ENCODE measurements around the gene CCDC152. TPM values are rescaled to one million over a fixed set of nuclear protein-coding genes. Genes with fewer than 3 reads are reported as not detected.
"Not testable (repeated sequence)": the region's sequence is repeated elsewhere in the genome, so short reads cannot be mapped to it uniquely, and the experiment has no call there.

The CCDC152 gene, protein sequence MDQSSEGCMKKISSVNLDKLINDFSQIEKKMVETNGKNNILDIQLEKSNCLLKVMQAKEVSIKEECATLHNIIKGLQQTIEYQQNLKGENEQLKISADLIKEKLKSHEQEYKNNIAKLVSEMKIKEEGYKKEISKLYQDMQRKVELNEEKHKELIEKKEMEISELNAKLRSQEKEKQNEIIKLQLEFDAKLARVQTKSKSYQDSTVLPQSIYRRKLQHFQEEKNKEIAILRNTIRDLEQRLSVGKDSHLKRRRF
- total RNA-seq (1 to 10 TPM; 3.9 to 5.1 (median 4.8) TPM), polyA plus RNA-seq (2.9 TPM)
- long read RNA-seq, donor 1, partial matches to known transcripts, result 0 of 2 reads
- long read RNA-seq, donor 1, other reads (novel, unspliced or antisense), result 0 of 2 reads
- long read RNA-seq, donor 2, partial matches to known transcripts, result 0 of 3 reads
- long read RNA-seq, donor 2, other reads (novel, unspliced or antisense), result 0 of 3 reads
- long read RNA-seq, donor 3, partial matches to known transcripts, result 1 of 4 reads
- long read RNA-seq, donor 3, other reads (novel, unspliced or antisense), result 2 of 4 reads
- long read RNA-seq, donor 4, partial matches to known transcripts, result 1 of 4 reads
- long read RNA-seq, donor 4, other reads (novel, unspliced or antisense), result 0 of 4 reads

DNA sequence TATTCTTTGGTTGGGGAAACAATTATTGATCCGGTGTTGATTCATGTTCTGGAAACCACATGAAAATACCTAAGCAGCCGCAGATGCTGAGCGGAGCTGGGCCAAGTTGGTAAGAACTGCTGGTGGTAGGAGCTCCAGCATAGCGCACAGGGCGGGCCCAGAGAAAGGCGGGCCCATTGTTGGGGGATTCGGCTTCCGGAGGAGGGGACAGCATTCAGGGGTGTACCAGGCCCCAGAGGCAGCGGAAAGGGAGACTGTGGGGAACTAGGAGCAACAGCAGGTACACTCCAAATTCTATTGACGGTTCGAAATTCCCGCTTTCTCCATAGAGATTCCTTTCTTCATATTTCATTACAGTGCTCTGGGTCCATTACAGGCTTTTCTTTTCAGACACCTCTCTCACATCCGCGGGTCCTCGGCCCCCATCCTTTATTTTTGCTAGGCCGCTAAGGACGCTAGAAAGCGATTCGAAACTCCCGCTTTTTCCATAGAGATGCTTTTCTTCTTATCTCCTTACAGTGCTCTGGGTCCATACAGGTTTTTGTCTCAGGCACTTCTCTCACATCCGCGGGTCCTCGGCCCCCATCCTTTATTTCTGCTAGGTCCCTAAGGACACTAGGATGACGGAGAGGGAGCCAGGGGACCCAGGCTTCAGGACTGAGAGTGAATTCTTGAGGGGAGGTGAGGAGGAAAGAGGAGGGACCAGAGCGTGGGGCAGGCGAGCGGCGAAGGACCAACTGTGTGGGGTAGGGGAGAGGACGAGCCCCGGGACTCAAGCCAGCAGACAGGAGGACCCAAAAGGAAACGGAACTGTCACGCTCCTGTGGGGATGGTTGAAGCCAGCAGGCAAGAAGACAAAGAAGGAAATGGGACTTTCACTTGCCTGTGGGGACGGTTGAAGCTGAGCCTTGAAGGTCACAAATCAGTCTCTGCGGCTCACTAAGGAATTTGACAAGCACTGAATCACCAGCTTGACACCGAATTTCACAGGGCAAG is at the start of gene CCDC152:
TSS of gene CCDC152 (plus strand) at position 213 of the 996 bp plus-strand sequence. CDS start 2,304 bp downstream, outside the sequence.
- intact Hi-C loops (cut with DNase I), result no loop called here
- Histone ChIP-seq H3K27me3 (ENCODE audit: control insufficient read depth, insufficient read depth) (no peaks in the 10 kb centered on the region), H3K4me3 (ENCODE audit: low read length) (peak within 1 kb of the TSS; percentile 69), H3K27ac (ENCODE audit: low read length) (no peak within 1 kb of the TSS), H3K9me3 (ENCODE audit: control insufficient read depth, low read length) (no peaks in the 10 kb centered on the region), H3K4me1 (ENCODE audit: control insufficient read depth, insufficient read depth, low read length) (no peaks in the 10 kb centered on the region)
- peak; percentile 26 to 67 (median 64) for DNase-seq
- ATAC-seq, result peak; percentile 68 to 80
- 18% methylated on average over 35 of the region's 35 CpGs for WGBS

DNA sequence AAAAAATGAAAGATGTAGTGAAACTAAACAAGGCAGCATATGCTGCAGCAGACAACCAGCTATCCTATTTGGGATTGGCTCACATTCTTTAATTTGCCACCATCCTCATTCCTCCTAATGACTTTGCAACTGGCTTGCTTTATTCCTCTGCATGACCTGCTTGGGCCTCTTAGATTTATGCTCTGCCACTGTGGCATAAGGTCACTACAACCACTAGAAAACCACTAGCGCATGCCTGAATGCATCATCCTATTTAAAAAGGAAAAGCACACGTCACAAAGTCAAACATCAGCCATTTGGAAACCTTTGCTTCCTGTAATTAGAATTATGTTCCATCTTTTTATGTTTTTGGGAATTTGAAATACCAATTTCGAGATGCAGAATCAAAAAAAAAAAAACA is 40.8 kb upstream of the CCDC152 start:
- DNase-seq (no peak), ATAC-seq (no peak)
- Histone ChIP-seq H3K9me3 (ENCODE audit: control insufficient read depth, low read length) (no peaks in the 10 kb centered on the region), H3K4me3 (ENCODE audit: low read length) (no peak overlapping the region), H3K27me3 (ENCODE audit: control insufficient read depth, insufficient read depth) (no peaks in the 10 kb centered on the region), H3K27ac (ENCODE audit: low read length) (no peak overlapping the region), H3K4me1 (ENCODE audit: control insufficient read depth, insufficient read depth, low read length) (no peaks in the 10 kb centered on the region)
- 86% methylated on average over 3 of the region's 3 CpGs for WGBS
- intact Hi-C loops (cut with DNase I), result no loop called here

DNA sequence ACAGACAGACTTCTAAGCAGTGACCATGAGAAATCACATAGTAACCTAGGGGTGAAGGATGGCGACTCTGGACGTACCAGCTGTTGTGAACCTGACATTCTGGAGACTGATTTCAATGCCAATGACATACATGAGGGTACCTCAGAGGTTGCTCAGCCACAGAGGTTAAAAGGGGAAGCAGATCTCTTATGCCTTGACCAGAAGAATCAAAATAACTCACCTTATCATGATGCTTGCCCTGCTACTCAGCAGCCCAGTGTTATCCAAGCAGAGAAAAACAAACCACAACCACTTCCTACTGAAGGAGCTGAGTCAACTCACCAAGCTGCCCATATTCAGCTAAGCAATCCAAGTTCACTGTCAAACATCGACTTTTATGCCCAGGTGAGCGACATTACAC is 38.0 kb upstream of the CCDC152 start:
- H3K9me3 ChIP-seq (ENCODE audit: control insufficient read depth, low read length), result no peaks in the 10 kb centered on the region
- DNase-seq (no peak), ATAC-seq (no peak)
- intact Hi-C loops (cut with DNase I), result no loop called here
- H3K27ac ChIP-seq (ENCODE audit: low read length), result no peak overlapping the region
- H3K27me3 ChIP-seq (ENCODE audit: control insufficient read depth, insufficient read depth), result no peaks in the 10 kb centered on the region
- no peaks in the 10 kb centered on the region for H3K4me1 ChIP-seq (ENCODE audit: control insufficient read depth, insufficient read depth, low read length)
- 87% methylated on average over 4 of the region's 4 CpGs for WGBS
- no peak overlapping the region for H3K4me3 ChIP-seq (ENCODE audit: low read length)

DNA sequence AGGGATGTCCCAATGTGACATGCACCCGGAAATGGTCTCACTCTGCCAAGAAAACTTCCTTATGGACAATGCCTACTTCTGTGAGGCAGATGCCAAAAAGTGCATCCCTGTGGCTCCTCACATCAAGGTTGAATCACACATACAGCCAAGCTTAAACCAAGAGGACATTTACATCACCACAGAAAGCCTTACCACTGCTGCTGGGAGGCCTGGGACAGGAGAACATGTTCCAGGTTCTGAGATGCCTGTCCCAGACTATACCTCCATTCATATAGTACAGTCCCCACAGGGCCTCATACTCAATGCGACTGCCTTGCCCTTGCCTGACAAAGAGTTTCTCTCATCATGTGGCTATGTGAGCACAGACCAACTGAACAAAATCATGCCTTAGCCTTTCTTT is 37.6 kb upstream of the CCDC152 start:
- no peaks in the 10 kb centered on the region for H3K9me3 ChIP-seq (ENCODE audit: control insufficient read depth, low read length)
- intact Hi-C loops (cut with DNase I), result no loop called here
- H3K4me1 ChIP-seq (ENCODE audit: control insufficient read depth, insufficient read depth, low read length), result no peaks in the 10 kb centered on the region
- no peak for DNase-seq
- no peaks in the 10 kb centered on the region for H3K27me3 ChIP-seq (ENCODE audit: control insufficient read depth, insufficient read depth)
- no peak for ATAC-seq
- no peak overlapping the region for H3K4me3 ChIP-seq (ENCODE audit: low read length)
- 86% methylated on average over 2 of the region's 2 CpGs for WGBS
- H3K27ac ChIP-seq (ENCODE audit: low read length), result no peak overlapping the region

DNA sequence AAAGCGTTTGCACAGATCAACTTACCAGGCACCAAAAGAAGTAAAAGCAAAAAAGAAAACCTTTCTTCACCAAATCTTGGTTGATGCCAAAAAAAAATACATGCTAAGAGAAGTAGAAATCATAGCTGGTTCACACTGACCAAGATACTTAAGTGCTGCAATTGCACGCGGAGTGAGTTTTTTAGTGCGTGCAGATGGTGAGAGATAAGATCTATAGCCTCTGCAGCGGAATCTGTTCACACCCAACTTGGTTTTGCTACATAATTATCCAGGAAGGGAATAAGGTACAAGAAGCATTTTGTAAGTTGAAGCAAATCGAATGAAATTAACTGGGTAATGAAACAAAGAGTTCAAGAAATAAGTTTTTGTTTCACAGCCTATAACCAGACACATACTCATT is 36.4 kb upstream of the CCDC152 start:
- ATAC-seq, result no peak
- WGBS, result 62% methylated on average over 6 of the region's 6 CpGs
- Histone ChIP-seq H3K27ac (ENCODE audit: low read length) (no peak overlapping the region), H3K4me1 (ENCODE audit: control insufficient read depth, insufficient read depth, low read length) (no peaks in the 10 kb centered on the region), H3K27me3 (ENCODE audit: control insufficient read depth, insufficient read depth) (no peaks in the 10 kb centered on the region), H3K9me3 (ENCODE audit: control insufficient read depth, low read length) (no peaks in the 10 kb centered on the region), H3K4me3 (ENCODE audit: low read length) (no peak overlapping the region)
- no peak for DNase-seq
- intact Hi-C loops (cut with DNase I), result no loop called here

DNA sequence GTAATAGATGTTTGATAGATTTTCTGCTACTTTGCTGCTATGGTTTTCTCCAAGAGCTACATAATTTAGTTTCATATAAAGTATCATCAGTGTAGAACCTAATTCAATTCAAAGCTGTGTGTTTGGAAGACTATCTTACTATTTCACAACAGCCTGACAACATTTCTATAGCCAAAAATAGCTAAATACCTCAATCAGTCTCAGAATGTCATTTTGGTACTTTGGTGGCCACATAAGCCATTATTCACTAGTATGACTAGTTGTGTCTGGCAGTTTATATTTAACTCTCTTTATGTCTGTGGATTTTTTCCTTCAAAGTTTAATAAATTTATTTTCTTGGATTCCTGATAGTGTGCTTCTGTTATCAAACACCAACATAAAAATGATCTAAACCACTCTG is 35.1 kb upstream of the CCDC152 start:
- intact Hi-C loops (cut with DNase I), result no loop called here
- H3K4me3 ChIP-seq (ENCODE audit: low read length), result no peak overlapping the region
- ATAC-seq, result no peak
- no peak overlapping the region for H3K27ac ChIP-seq (ENCODE audit: low read length)
- no peaks in the 10 kb centered on the region for H3K4me1 ChIP-seq (ENCODE audit: control insufficient read depth, insufficient read depth, low read length)
- no peaks in the 10 kb centered on the region for H3K9me3 ChIP-seq (ENCODE audit: control insufficient read depth, low read length)
- DNase-seq, result no peak
- no peaks in the 10 kb centered on the region for H3K27me3 ChIP-seq (ENCODE audit: control insufficient read depth, insufficient read depth)

DNA sequence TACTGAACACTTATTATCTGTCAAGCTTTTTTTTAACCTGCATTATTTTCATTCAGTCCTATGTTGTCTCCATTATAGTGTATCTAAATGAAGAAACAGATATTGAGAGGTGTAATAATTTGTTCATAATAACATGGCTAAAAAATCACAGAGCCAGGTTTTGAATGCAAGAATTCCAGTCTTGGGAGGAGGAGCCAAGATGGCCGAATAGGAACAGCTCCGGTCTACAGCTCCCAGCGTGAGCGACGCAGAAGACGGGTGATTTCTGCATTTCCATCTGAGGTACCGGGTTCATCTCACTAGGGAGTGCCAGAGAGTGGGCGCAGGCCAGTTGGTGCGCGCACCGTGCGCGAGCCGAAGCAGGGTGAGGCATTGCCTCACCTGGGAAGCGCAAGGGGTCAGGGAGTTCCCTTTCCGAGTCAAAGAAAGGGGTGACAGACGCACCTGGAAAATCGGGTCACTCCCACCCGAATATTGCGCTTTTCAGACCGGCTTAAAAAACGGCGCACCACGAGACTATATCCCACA is 22.0 kb upstream of the CCDC152 start:
- WGBS, result 95% methylated on average over 15 of the region's 24 CpGs
- H3K9me3 ChIP-seq (ENCODE audit: control insufficient read depth, low read length); H3K4me1 ChIP-seq (ENCODE audit: control insufficient read depth, insufficient read depth, low read length); DNase-seq; H3K27ac ChIP-seq (ENCODE audit: low read length); H3K27me3 ChIP-seq (ENCODE audit: control insufficient read depth, insufficient read depth); H3K4me3 ChIP-seq (ENCODE audit: low read length); intact Hi-C loops (cut with DNase I); ATAC-seq: not testable (repeated sequence)

DNA sequence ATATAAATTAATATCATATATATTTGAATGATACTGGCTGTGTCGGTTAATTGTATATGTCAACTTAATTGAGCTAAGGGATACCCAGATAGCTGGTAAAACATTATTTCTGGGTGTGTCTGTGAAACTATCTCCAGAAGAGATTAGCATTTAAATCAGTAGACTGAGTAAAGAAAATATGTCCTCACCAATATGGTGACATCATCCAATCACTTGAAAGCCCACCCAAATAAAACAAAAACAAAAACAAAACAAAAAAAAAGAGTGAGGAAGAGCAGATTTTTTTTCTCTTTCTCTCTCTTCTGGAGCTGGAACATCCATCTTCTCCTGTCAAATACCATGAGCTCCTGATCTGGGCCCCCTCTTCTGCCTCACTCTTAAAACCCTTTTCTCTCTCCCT is 15.7 kb upstream of the CCDC152 start:
- ATAC-seq (no peak), DNase-seq (no peak)
- Histone ChIP-seq H3K27ac (ENCODE audit: low read length) (no peak overlapping the region), H3K27me3 (ENCODE audit: control insufficient read depth, insufficient read depth) (no peaks in the 10 kb centered on the region), H3K4me1 (ENCODE audit: control insufficient read depth, insufficient read depth, low read length) (no peaks in the 10 kb centered on the region), H3K4me3 (ENCODE audit: low read length) (no peak overlapping the region), H3K9me3 (ENCODE audit: control insufficient read depth, low read length) (no peaks in the 10 kb centered on the region)
- 96% methylated on average over 1 of the region's 1 CpG for WGBS
- intact Hi-C loops (cut with DNase I), result no loop called here

DNA sequence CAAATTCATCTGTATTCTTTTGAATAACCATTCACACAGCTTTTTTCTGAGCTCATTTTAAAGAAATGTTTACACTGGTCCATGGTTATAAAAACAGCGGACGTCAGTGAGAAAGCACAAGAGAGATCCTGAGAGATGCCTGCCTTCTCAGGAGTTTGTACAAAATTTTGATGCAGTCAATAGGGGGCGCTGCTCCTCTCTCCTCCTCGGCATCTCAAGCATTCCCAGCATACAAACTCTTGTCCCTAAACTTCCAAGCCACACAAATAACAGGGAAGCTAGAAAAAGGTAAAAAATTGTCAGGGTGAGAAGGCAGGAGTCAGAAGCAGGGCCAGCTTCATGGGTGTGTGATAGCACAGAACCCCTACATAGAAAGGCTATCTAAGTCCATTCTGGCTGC is 11.2 kb upstream of the CCDC152 start:
- H3K4me3 ChIP-seq (ENCODE audit: low read length), result no peak overlapping the region
- no peaks in the 10 kb centered on the region for H3K9me3 ChIP-seq (ENCODE audit: control insufficient read depth, low read length)
- H3K27me3 ChIP-seq (ENCODE audit: control insufficient read depth, insufficient read depth), result no peaks in the 10 kb centered on the region
- DNase-seq (no peak), ATAC-seq (no peak)
- WGBS, result 21% methylated on average over 4 of the region's 4 CpGs
- no peaks in the 10 kb centered on the region for H3K4me1 ChIP-seq (ENCODE audit: control insufficient read depth, insufficient read depth, low read length)
- no peak overlapping the region for H3K27ac ChIP-seq (ENCODE audit: low read length)
- intact Hi-C loops (cut with DNase I), result no loop called here

DNA sequence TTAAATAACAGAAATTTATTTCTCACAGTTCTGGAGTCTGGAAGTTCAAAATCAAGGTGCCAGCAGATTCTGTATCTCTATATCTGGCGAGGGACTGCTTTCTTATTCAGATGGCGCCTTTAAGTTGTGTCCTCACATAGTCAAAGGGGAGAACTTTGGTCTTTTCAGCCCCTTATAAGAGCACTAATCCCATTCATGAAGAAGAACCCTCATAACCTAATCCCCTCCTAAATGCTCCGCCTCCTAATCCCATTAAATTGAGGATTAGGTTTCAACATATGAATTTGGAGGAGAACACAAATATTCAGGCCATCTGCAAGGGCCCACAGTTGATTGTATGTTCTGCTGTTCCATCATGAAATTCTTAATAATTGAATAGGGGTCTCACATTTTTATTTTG is 10.8 kb upstream of the CCDC152 start:
- H3K27ac ChIP-seq (ENCODE audit: low read length), result no peak overlapping the region
- WGBS, result 96% methylated on average over 3 of the region's 3 CpGs
- ATAC-seq (no peak), DNase-seq (no peak)
- no peaks in the 10 kb centered on the region for H3K9me3 ChIP-seq (ENCODE audit: control insufficient read depth, low read length)
- no peak overlapping the region for H3K4me3 ChIP-seq (ENCODE audit: low read length)
- H3K27me3 ChIP-seq (ENCODE audit: control insufficient read depth, insufficient read depth), result no peaks in the 10 kb centered on the region
- no peaks in the 10 kb centered on the region for H3K4me1 ChIP-seq (ENCODE audit: control insufficient read depth, insufficient read depth, low read length)
- intact Hi-C loops (cut with DNase I), result no loop called here

DNA sequence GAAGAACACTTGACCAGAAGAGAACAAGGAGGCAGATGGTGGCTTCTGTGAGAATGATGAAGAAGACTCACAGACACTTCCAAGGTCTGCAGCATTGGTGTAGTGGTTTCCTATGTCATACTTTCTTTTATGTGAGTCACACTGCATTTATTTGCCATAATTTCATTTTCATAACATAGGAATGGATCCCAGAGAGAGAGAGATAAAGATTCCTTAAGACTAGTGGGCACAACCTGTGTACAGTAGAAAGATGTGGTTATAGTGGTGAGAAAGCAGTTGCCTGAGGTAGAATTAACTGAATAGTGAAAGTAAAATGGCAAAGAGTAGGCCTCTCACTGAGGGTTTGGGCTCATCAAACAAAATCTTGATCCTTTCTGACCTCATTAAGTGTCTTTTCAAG is 7.6 kb upstream of the CCDC152 start:
- Histone ChIP-seq H3K27me3 (ENCODE audit: control insufficient read depth, insufficient read depth) (no peaks in the 10 kb centered on the region), H3K4me3 (ENCODE audit: low read length) (no peak overlapping the region), H3K4me1 (ENCODE audit: control insufficient read depth, insufficient read depth, low read length) (no peaks in the 10 kb centered on the region), H3K9me3 (ENCODE audit: control insufficient read depth, low read length) (no peaks in the 10 kb centered on the region), H3K27ac (ENCODE audit: low read length) (no peak overlapping the region)
- no peak for ATAC-seq
- no peak for DNase-seq
- intact Hi-C loops (cut with DNase I), result no loop called here
